DMS 273 (cell line): ENCODE measurements around the gene TACSTD2.
"Not testable (repeated sequence)": the region's sequence is repeated elsewhere in the genome, so short reads cannot be mapped to it uniquely, and the experiment has no call there.

ENCODE experiments used
- DNase-seq: peaks from one replicate; lab custom pipeline; 2025; ENCODE audit not compliant: unreplicated experiment; lab: John Stamatoyannopoulos, UW

Gene TACSTD2

DNA sequence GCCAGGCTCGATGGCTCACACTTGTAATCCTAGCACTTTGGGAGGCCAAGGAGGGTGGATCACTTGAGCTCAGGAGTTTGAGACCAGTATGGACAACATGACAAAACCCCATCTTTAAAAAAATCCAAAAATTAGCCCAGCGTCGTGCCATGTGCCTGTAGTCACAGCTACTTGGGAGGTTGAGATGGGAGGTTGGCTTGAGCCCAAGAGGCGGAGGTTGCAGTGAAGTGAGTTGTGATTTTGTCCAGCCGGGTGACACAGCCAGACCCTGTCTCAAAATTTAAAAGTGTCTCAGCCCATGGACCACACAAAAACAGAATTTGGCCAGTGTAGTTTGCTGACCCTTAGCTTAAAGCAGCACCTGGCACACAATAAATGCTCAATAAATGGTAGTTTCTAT is 11.3 kb upstream of the TACSTD2 start:
- no peak for DNase-seq

- DNase-seq = no peak
These were observed 10.6 kb upstream of the TACSTD2 start for GRCh38 chr1:58587667-58588066.

GRCh38 chr1:58586271-58586670 is 9.2 kb upstream of the TACSTD2 start:
- DNase-seq = no peak

DNA sequence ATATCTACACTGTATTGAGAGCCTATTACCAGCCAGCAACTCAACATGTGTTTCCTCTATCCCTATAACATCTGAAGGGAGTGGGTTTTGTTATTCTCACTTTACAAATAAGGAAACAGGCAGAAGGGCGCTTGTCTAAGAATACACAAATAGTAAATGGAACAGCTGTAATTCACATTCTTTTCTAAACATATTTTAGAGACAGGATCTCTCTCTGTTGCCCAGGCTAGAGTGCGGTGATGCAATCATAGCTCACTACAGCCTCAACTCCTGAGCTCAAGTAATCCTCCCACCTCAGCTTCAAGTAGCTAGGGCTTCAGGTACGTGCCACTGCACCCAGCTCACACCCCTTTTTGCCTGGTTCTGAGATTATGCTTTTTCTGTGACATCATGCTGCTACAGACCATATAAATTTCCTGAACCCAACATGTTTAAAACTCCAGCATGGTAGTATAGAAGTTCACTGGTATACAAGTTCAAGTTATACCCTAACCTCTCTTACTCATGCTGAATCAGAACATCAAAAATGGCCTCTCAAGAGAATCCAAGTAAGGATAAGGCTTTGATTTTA is 8.6 kb upstream of the TACSTD2 start:
- DNase-seq = no peak

GRCh38 chr1:58585166-58585565 is 8.1 kb upstream of the TACSTD2 start:
- DNase-seq = no peak

- DNase-seq = no peak
These were observed 7.2 kb upstream of the TACSTD2 start for GRCh38 chr1:58584082-58584895.

DNA sequence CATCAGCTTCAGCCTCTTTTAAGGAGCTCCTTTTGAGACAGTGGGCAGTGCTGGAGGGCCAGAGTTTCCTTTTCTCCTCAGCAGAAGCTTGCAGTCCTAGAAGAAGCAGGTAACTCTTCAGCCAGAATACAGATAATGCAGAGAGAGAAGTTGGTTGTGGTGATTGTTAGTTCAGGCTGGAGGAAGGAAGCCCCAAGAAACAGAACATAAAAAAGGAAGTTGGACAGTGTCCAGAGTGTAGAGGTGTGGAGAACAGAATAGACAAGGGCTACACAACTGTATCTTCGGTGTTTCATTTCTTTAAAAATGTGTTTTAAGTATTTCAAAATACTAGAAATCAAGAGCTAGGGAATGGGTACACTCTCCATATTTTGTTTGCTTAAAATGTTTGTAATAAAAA is 6.4 kb upstream of the TACSTD2 start:
- no peak for DNase-seq

DNA sequence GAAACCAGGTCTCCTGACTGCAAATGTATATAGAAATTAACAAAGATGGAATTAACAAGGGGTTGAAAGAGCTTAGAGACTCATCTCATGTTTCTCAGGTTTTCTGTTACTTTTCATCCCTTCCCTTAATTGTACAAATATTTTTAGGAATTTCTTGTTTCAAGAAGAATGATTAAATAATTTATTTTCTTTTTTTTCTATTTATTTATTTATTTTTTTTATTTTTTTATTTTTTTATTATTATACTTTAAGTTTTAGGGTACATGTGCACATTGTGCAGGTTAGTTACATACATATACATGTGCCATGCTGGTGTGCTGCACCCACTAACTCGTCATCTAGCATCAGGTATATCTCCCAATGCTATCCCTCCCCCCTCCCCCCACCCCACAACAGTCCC is 5.1 kb upstream of the TACSTD2 start:
- not testable (repeated sequence) for DNase-seq

GRCh38 chr1:58581641-58582040 is 4.6 kb upstream of the TACSTD2 start:
- DNase-seq = no peak

DNA sequence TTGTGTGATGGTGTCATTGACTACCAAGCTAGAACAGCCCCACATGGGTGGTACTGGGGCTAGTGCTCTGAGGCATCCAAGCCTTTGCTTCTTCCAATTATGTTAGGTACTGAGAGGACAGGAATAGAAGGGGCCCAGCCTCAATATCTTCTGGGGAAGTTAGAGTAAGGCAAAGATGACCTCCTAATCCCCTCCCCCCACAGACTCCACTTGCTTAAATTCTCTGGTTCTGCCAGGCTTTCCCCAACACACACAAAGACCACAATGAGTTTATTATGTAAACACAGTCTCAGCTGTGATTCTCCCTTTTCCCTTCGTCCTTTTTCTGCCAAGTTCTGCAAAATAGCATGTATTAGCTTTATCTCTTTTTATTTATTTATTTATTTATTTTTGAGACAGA is 3.1 kb upstream of the TACSTD2 start:
- DNase-seq = no peak

- DNase-seq = no peak
These were observed 590 bp upstream of the TACSTD2 start for GRCh38 chr1:58577654-58578030.

DNA sequence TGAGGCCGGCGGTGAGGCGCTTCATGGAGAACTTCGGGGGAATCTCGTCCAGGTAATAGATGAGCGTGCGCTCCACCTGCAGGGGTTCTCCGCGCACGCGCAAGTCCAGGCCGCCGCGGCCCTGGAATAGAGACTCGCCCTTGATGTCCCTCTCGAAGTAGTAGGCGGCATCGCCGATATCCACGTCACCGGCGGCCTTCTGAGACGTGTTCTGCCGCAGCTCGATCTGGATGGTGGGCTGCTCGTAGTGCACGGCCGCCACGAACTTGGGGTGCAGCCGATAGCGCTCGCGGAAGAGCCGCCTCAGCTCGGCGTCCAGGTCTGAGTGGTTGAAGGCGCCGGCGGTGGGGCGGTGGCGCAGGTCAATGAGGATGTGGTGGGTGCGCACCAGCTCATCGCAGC is 726 bp downstream of the TACSTD2 start:
- DNase-seq = no peak

GRCh38 chr1:58575551-58576324 is 1.3 kb downstream of the TACSTD2 start:
- DNase-seq = no peak

DNA sequence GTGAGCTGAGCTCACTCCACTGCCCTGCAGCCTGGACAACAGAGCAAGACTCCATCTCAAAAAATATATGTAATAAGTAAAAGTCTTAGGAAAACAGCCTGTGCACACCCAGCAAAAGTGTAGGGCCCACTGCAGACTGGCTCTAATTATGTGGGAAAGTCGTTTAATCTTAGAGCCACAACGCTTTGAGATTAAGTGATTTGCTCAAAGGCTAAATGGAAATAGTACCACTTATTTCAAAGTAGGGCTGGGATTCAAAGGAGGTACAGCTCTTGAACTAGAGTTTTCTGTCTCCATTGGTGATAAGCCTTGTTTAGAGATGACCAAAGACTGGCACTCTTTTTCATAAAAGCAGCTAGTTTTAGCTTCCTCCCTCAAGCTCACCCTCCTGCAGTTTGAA is 2.2 kb downstream of the TACSTD2 start:
- no peak for DNase-seq

- DNase-seq = no peak
These were observed 3.1 kb downstream of the TACSTD2 start for GRCh38 chr1:58573705-58574591.

GRCh38 chr1:58573138-58573537 is 3.9 kb downstream of the TACSTD2 start:
- no peak for DNase-seq

- DNase-seq = no peak
These were observed 4.4 kb downstream of the TACSTD2 start for GRCh38 chr1:58572690-58573089.

DNA sequence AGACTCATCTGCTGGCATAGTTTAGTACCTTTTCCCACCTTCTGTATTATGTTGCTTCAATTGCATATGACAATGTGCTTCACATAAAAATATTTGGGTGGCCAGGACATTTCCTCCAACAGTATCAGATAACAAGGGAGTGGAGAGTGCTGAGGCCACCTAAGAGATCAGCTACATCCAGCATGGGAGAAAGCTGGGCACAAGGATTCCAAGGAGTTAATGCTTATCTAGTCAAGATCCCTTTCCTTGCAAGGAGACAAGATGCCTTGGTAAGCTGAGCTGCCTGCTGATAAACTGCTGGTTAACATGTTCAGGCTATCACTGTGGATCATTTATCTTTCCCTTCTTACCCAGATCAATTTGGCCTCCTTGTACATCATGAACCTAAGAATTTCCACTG is 5.4 kb downstream of the TACSTD2 start:
- no peak for DNase-seq

DNA sequence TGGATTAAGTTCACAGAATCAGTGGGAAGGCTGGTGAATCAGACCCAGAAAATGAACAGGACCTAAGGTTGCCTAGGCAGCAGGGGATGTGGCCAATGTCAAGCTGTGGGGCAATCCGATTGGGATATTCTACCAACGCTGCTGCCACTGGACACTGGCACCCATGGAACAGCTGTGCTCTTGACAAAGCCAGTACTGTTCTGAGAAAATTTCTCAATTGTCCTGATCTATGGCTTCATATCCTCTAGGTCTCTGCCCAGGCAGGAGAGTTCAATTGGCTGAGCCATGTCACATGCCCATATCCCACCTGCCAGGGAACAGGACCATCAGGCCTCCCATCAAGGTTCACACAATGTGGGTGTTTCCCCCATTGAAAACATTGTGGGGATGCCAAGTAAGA is 6.2 kb downstream of the TACSTD2 start:
- DNase-seq = no peak

DNA sequence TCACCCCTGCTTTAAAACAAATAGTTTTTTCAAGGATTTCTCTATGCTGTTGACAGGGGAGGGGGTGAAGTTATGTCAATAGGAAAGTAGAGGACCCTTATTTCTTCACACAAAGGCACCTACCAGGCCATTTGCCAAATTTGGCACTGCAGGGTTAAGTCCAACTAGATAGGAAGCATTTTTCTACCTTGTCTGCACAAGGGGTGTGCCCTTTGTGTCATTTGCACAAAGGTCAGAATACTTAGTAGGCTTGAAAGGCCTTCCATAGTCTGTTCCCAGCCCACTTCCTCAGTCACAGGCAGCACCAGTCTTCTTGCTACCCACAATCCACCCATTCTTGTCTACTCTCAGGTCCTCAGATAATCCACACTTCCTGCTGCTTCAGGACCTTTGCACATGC is 7.0 kb downstream of the TACSTD2 start:
- DNase-seq = no peak

- no peak for DNase-seq
These were observed 8.1 kb downstream of the TACSTD2 start for GRCh38 chr1:58568911-58569310.
